Stimulated activated naive CD8-positive, alpha-beta T cell treated with anti-CD3 and anti-CD28 coated beads, Interleukin-15, amount 100 ng/mL, for 72 hours (primary cell): Measurements from ENCODE around the gene MAP4K3.
A peak's percentile ranks its signal among the peaks of the same experiment; 100 is the strongest.
"Not testable (repeated sequence)": the region's sequence is repeated elsewhere in the genome, so short reads cannot be mapped to it uniquely, and the experiment has no call there.

Experiments
- ATAC-seq: fragments of 150-1000 bp; cut with Tn5 transposase; 2 replicates; pipeline ENCODE4 v1.10.0; 2021; ENCODE audit warnings: mild to moderate bottlenecking, moderate library complexity
- DNase-seq, 2 donors: peaks; one replicate each; pipeline ENCODE4 v3.0.0; 2021 to 2022
- H3K27ac Mint-ChIP-seq, 2 donors: one replicate each; pipeline ENCODE4 v1.8.0; 2022; ENCODE audit warnings: mild to moderate bottlenecking in 2 of 2, mixed read lengths in 2 of 2, moderate library complexity in 2 of 2
- H3K27me3 Mint-ChIP-seq: one replicate; pipeline ENCODE4 v1.8.0; 2022; ENCODE audit warnings: mixed read lengths
- H3K4me1 Mint-ChIP-seq: one replicate; pipeline ENCODE4 v1.8.0; 2022; ENCODE audit warnings: mild to moderate bottlenecking, mixed read lengths
- H3K4me3 Mint-ChIP-seq, 2 donors: one replicate each; pipeline ENCODE4 v1.8.0; 2022; ENCODE audit warnings: mild to moderate bottlenecking in 2 of 2, mixed read lengths in 2 of 2, moderate library complexity in 1 of 2
- H3K9me3 Mint-ChIP-seq, 2 donors: one replicate each; pipeline ENCODE4 v1.8.0; 2022; ENCODE audit warnings: mixed read lengths in 2 of 2

The MAP4K3 gene

GRCh38 chr2:39373181-39373802 lies 63.8 kb downstream of the MAP4K3 start:
- ATAC-seq (no peak), DNase-seq (no peak)
- Mint-ChIP-seq H3K4me3 (no peak overlapping the region), H3K27ac (no peak overlapping the region), H3K9me3 (peaks cover 7 to 17% of the 10 kb centered on the region in 2 donors), H3K27me3 (no peaks in the 10 kb centered on the region), H3K4me1 (peaks cover 17% of the 10 kb centered on the region)

- Mint-ChIP-seq H3K4me3 (no peak overlapping the region), H3K27ac (no peak overlapping the region), H3K27me3 (no peaks in the 10 kb centered on the region), H3K4me1 (peaks cover 6% of the 10 kb centered on the region), H3K9me3 (peaks cover 7 to 17% of the 10 kb centered on the region in 2 donors)
- no peak for ATAC-seq
- DNase-seq, result no peak
These were observed 67.0 kb downstream of the MAP4K3 start for GRCh38 chr2:39370101-39370500.

- DNase-seq (no peak), ATAC-seq (no peak)
- peaks cover 7 to 17% of the 10 kb centered on the region in 2 donors for H3K9me3 Mint-ChIP-seq
- H3K4me3 Mint-ChIP-seq, result no peak overlapping the region
- no peak overlapping the region for H3K27ac Mint-ChIP-seq
- H3K27me3 Mint-ChIP-seq, result no peaks in the 10 kb centered on the region
- peaks cover 6% of the 10 kb centered on the region for H3K4me1 Mint-ChIP-seq
These were observed 68.2 kb downstream of the MAP4K3 start for GRCh38 chr2:39368846-39369245.

GRCh38 chr2:39368376-39368775 lies 68.7 kb downstream of the MAP4K3 start:
- Mint-ChIP-seq H3K9me3 (peaks cover 2 to 14% of the 10 kb centered on the region in 2 donors), H3K4me3 (no peak overlapping the region), H3K27me3 (no peaks in the 10 kb centered on the region), H3K4me1 (peaks cover 6% of the 10 kb centered on the region), H3K27ac (no peak overlapping the region)
- DNase-seq, result no peak
- ATAC-seq, result no peak

GRCh38 chr2:39362595-39362994 lies 74.5 kb downstream of the MAP4K3 start:
- H3K9me3 Mint-ChIP-seq, result peaks cover 31 to 35% of the 10 kb centered on the region in 2 donors
- peaks cover under 1% of the 10 kb centered on the region for H3K4me1 Mint-ChIP-seq
- no peak overlapping the region for H3K4me3 Mint-ChIP-seq
- no peaks in the 10 kb centered on the region for H3K27me3 Mint-ChIP-seq
- H3K27ac Mint-ChIP-seq, result no peak overlapping the region
- ATAC-seq (no peak), DNase-seq (no peak)

GRCh38 chr2:39361511-39361910 lies 75.6 kb downstream of the MAP4K3 start:
- peaks cover 7% of the 10 kb centered on the region for H3K4me1 Mint-ChIP-seq
- DNase-seq, result no peak
- H3K27me3 Mint-ChIP-seq, result no peaks in the 10 kb centered on the region
- no peak overlapping the region for H3K4me3 Mint-ChIP-seq
- no peak overlapping the region for H3K27ac Mint-ChIP-seq
- H3K9me3 Mint-ChIP-seq, result peaks cover 31 to 35% of the 10 kb centered on the region in 2 donors
- no peak for ATAC-seq

- DNase-seq, H3K4me1 Mint-ChIP-seq, H3K27ac Mint-ChIP-seq, H3K27me3 Mint-ChIP-seq, ATAC-seq, H3K4me3 Mint-ChIP-seq: not testable (repeated sequence)
- peaks cover 31 to 35% of the 10 kb centered on the region in 2 donors for H3K9me3 Mint-ChIP-seq
These were observed 76.7 kb downstream of the MAP4K3 start for GRCh38 chr2:39360342-39360741.

GRCh38 chr2:39359453-39360038 lies 77.5 kb downstream of the MAP4K3 start:
- peaks cover 15% of the 10 kb centered on the region for H3K4me1 Mint-ChIP-seq
- no peak for ATAC-seq

GRCh38 chr2:39356922-39357639 lies 80.0 kb downstream of the MAP4K3 start:
- H3K27me3 Mint-ChIP-seq, result no peaks in the 10 kb centered on the region
- DNase-seq (no peak), ATAC-seq (peak; percentile 58)
- no peak overlapping the region for H3K27ac Mint-ChIP-seq
- H3K4me1 Mint-ChIP-seq, result peaks cover 15% of the 10 kb centered on the region
- H3K4me3 Mint-ChIP-seq, result no peak overlapping the region
- H3K9me3 Mint-ChIP-seq, result peaks cover 23 to 25% of the 10 kb centered on the region in 2 donors

More at GRCh38 chr2:39359453-39360038, 77.5 kb downstream of the MAP4K3 start:
- no peak overlapping the region for H3K27ac Mint-ChIP-seq
- peaks cover 31 to 35% of the 10 kb centered on the region in 2 donors for H3K9me3 Mint-ChIP-seq
- DNase-seq, result no peak
- H3K4me3 Mint-ChIP-seq, result no peak overlapping the region
- H3K27me3 Mint-ChIP-seq, result no peaks in the 10 kb centered on the region

- H3K4me1 Mint-ChIP-seq, result peaks cover 8% of the 10 kb centered on the region
- H3K27ac Mint-ChIP-seq, result no peak overlapping the region
- ATAC-seq (no peak), DNase-seq (no peak)
- no peaks in the 10 kb centered on the region for H3K27me3 Mint-ChIP-seq
- H3K9me3 Mint-ChIP-seq, result no peaks in the 10 kb centered on the region
- no peak overlapping the region for H3K4me3 Mint-ChIP-seq
These were observed 86.4 kb downstream of the MAP4K3 start for GRCh38 chr2:39350658-39351057.

- no peak overlapping the region for H3K4me3 Mint-ChIP-seq
These were observed 98.6 kb downstream of the MAP4K3 start for GRCh38 chr2:39338502-39338901.

GRCh38 chr2:39335930-39336329 lies 101.2 kb downstream of the MAP4K3 start:
- DNase-seq (no peak), ATAC-seq (no peak)
- no peak overlapping the region for H3K4me3 Mint-ChIP-seq
- no peaks in the 10 kb centered on the region for H3K27me3 Mint-ChIP-seq
- H3K9me3 Mint-ChIP-seq, result no peaks in the 10 kb centered on the region
- no peak overlapping the region for H3K27ac Mint-ChIP-seq
- H3K4me1 Mint-ChIP-seq, result peaks cover 6% of the 10 kb centered on the region

More at GRCh38 chr2:39338502-39338901, 98.6 kb downstream of the MAP4K3 start:
- no peak for ATAC-seq
- Mint-ChIP-seq H3K9me3 (no peaks in the 10 kb centered on the region), H3K4me1 (peaks cover 6% of the 10 kb centered on the region), H3K27me3 (no peaks in the 10 kb centered on the region), H3K27ac (peak overlapping the region in 1 of 2 donors; percentile 22)
- DNase-seq, result no peak

GRCh38 chr2:39334978-39335377 lies 102.1 kb downstream of the MAP4K3 start:
- Mint-ChIP-seq H3K27ac (no peak overlapping the region), H3K4me1 (peaks cover 6% of the 10 kb centered on the region), H3K27me3 (no peaks in the 10 kb centered on the region), H3K9me3 (no peaks in the 10 kb centered on the region), H3K4me3 (no peak overlapping the region)
- ATAC-seq (no peak), DNase-seq (no peak)

GRCh38 chr2:39334529-39334928 lies 102.6 kb downstream of the MAP4K3 start:
- no peak for ATAC-seq
- Mint-ChIP-seq H3K9me3 (no peaks in the 10 kb centered on the region), H3K4me3 (no peak overlapping the region), H3K27ac (no peak overlapping the region), H3K4me1 (peaks cover 6% of the 10 kb centered on the region), H3K27me3 (no peaks in the 10 kb centered on the region)
- DNase-seq, result no peak

GRCh38 chr2:39326644-39327043 lies 110.4 kb downstream of the MAP4K3 start:
- H3K9me3 Mint-ChIP-seq, result no peaks in the 10 kb centered on the region
- H3K4me1 Mint-ChIP-seq, result no peaks in the 10 kb centered on the region

GRCh38 chr2:39325966-39326365 lies 111.1 kb downstream of the MAP4K3 start:
- Mint-ChIP-seq H3K9me3 (no peaks in the 10 kb centered on the region), H3K27ac (no peak overlapping the region), H3K4me1 (no peaks in the 10 kb centered on the region), H3K27me3 (no peaks in the 10 kb centered on the region), H3K4me3 (no peak overlapping the region)
- ATAC-seq (no peak), DNase-seq (no peak)

More at GRCh38 chr2:39326644-39327043, 110.4 kb downstream of the MAP4K3 start:
- no peak for ATAC-seq
- DNase-seq, result no peak
- no peak overlapping the region for H3K27ac Mint-ChIP-seq
- no peaks in the 10 kb centered on the region for H3K27me3 Mint-ChIP-seq
- H3K4me3 Mint-ChIP-seq, result no peak overlapping the region
